Mononuclear cell (primary cell): ENCODE results near the gene SLC7A10. TPM values are rescaled to one million over a fixed set of nuclear protein-coding genes. Genes with fewer than 3 reads are reported as not detected.

Source experiments
- H3K27me3 ChIP-seq: 2 replicates; pipeline ENCODE4 v1.6.0; 2011; ENCODE audit warnings: low read length, control low read depth; ENCODE audit not compliant: insufficient read depth
- H3K4me1 ChIP-seq: 2 replicates; pipeline ENCODE4 v1.5.1; 2011; ENCODE audit warnings: mild to moderate bottlenecking, low read length, control low read depth; ENCODE audit not compliant: insufficient read depth
- H3K4me3 ChIP-seq: 2 replicates; pipeline ENCODE4 v1.5.1; 2011; ENCODE audit warnings: mild to moderate bottlenecking, low read length, moderate library complexity
- H3K9me3 ChIP-seq: 2 replicates; pipeline ENCODE4 v1.5.1; 2011; ENCODE audit warnings: low read depth, mild to moderate bottlenecking, control low read depth, low read length
- total RNA-seq: library from RNA; depleted of rRNA; stranded (reverse); fragments of >200 nt; gene quantifications from one replicate; pipeline ENCODE4 v1.2.3, GENCODE V29; 2012

SLC7A10 gene
- total RNA-seq, 1 donor, result not detected

DNA sequence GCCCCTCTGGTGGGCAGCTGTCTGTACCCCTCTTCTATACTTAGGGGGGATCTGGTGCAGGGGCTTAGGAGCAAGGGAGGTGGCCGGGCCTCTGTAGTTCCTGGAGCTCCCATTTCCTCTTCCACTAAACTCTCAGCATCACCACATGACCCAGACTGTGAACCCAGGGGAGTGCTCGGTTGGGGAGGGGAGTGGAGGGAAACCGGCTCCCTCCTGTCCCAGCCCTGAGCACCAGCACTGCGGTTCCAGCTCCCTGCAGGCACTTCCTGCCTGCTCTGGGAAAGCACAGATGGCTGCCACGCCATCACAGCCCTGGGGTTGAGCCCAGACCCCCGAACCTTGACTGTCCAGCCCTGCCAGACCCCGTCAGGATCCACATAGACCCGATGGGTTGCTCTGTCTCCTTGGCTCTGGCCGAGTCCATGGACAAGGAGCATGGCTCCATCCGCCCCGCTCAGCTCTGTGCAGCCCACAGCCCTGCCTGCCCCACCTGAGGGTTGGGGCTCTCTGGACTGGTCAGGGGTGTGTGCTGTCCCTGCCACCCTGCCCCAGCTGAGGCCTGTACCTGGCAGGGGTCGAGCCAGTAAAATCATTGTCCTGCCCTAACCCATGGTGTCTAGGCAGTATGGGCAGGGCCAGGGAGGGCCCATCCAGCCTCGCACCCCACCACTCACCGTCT is 36.0 kb upstream of the SLC7A10 start:
- H3K27me3 ChIP-seq, result no peaks in the 10 kb centered on the region
- H3K9me3 ChIP-seq, result no peaks in the 10 kb centered on the region
- peaks cover 43% of the 10 kb centered on the region for H3K4me1 ChIP-seq
- no peak overlapping the region for H3K4me3 ChIP-seq

GRCh38 chr19:33260628-33261418 is 35.2 kb upstream of the SLC7A10 start:
- Histone ChIP-seq H3K4me1 (peaks cover 42% of the 10 kb centered on the region), H3K9me3 (no peaks in the 10 kb centered on the region), H3K4me3 (no peak overlapping the region), H3K27me3 (no peaks in the 10 kb centered on the region)

DNA sequence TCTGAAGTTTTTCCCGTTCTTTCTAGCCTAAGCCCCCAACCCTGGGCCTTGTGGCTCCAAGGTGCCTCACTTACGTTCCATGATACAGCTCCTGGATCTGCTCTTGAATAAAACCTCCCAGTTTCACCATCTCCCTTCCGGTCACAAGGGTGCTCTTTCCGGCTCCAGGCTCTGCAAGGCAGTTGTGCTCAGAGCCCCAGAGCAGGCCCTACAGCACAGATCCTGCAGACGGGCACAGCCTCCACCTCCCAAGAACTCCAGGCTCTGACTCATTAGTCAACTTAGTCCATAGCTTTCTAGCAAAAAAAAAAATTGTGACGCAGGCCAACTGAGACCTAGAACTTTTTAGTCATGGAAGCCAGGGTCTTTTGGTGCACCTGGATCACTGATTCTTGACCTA is 33.9 kb upstream of the SLC7A10 start:
- Histone ChIP-seq H3K27me3 (no peaks in the 10 kb centered on the region), H3K9me3 (no peaks in the 10 kb centered on the region), H3K4me3 (no peak overlapping the region), H3K4me1 (peaks cover 46% of the 10 kb centered on the region)

GRCh38 chr19:33257828-33258227 is 32.2 kb upstream of the SLC7A10 start:
- no peaks in the 10 kb centered on the region for H3K27me3 ChIP-seq
- H3K9me3 ChIP-seq, result no peaks in the 10 kb centered on the region
- H3K4me1 ChIP-seq, result peaks cover 49% of the 10 kb centered on the region
- H3K4me3 ChIP-seq, result no peak overlapping the region

DNA sequence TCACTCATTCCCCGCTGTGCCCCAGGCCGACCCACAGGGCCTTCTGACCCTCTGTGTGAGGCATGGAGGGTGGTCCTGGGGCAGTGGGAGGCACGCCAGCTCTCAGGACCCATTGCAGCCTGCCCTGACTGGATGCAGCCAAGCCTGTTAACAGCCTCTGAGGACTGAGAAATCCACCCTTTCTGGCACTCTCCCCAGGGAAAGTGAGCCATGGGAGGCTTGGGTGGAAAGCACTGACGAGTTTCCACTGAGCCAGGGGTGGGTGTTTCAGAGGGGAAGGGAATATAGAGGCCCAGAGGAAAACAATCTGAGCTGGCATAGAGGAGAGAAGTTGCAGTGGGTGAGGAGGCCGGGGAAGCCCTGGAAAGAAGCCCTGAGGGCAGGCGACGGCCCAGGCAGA is 30.6 kb upstream of the SLC7A10 start:
- peaks cover 45% of the 10 kb centered on the region for H3K4me1 ChIP-seq
- H3K9me3 ChIP-seq, result no peaks in the 10 kb centered on the region
- H3K27me3 ChIP-seq, result no peaks in the 10 kb centered on the region
- no peak overlapping the region for H3K4me3 ChIP-seq

GRCh38 chr19:33255781-33256180 is 30.1 kb upstream of the SLC7A10 start:
- Histone ChIP-seq H3K4me1 (peaks cover 41% of the 10 kb centered on the region), H3K27me3 (no peaks in the 10 kb centered on the region), H3K4me3 (no peak overlapping the region), H3K9me3 (no peaks in the 10 kb centered on the region)

DNA sequence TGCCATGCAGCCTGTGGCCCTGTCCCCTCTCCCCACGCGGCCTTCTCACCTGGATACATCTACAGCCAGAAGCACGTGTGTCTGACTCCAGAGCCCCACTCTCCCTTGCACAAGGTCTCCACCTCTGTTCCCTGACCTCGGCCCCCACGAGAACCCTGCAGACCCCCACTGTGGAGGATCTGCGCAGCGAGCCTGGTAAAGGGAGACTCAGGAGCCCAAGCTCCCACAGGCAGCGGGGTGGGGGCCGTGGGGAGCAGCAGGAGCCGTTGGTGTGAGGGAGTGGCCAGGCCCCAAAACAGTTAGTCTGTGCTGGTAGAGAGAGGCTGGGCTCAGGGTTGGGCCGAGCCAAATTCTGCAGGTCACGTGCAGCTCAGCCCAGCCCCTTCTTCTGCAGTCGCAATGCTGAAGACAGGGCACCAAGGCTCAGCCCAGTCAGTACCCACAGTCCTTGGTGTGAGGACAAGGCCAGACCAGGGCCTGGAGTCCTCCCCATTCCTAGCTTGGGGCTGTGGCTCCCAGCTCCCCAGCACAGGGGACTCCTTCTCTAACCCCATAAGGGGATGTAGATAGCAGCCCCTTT is 28.7 kb upstream of the SLC7A10 start:
- Histone ChIP-seq H3K4me1 (peaks cover 34% of the 10 kb centered on the region), H3K9me3 (no peaks in the 10 kb centered on the region), H3K4me3 (no peak overlapping the region), H3K27me3 (no peaks in the 10 kb centered on the region)

DNA sequence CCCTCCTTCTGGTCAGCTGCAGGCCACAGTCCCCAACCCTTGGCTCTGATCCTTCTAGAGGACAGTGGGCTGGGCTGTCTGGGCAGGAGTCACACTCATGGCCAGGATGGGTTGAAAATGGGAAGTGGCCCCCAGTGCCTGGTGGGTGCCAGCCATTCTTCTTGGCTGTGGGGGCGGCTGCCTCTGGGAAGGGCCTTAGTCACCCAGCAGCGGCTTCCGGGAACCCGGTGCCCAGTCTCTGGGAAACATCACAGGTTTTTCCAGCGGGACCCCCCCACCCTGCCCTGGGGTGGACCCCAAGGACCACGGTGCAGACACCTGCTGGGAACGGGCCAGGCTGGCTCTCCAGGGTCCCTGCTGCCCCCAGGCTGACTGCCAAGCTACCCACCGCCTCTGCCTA is 27.3 kb upstream of the SLC7A10 start:
- peaks cover 41% of the 10 kb centered on the region for H3K4me1 ChIP-seq

GRCh38 chr19:33252418-33252962 is 26.8 kb upstream of the SLC7A10 start:
- peaks cover 41% of the 10 kb centered on the region for H3K4me1 ChIP-seq
- no peaks in the 10 kb centered on the region for H3K9me3 ChIP-seq
- H3K27me3 ChIP-seq, result no peaks in the 10 kb centered on the region
- no peak overlapping the region for H3K4me3 ChIP-seq

More for the DNA sequence above, 27.3 kb upstream of the SLC7A10 start:
- H3K27me3 ChIP-seq, result no peaks in the 10 kb centered on the region
- no peaks in the 10 kb centered on the region for H3K9me3 ChIP-seq
- H3K4me3 ChIP-seq, result no peak overlapping the region

- Histone ChIP-seq H3K27me3 (no peaks in the 10 kb centered on the region), H3K4me3 (no peak overlapping the region), H3K9me3 (no peaks in the 10 kb centered on the region), H3K4me1 (peaks cover 41% of the 10 kb centered on the region)
Observed at GRCh38 chr19:33251526-33252090, 26.0 kb upstream of the SLC7A10 start.

GRCh38 chr19:33251076-33251475 is 25.4 kb upstream of the SLC7A10 start:
- Histone ChIP-seq H3K4me3 (no peak overlapping the region), H3K9me3 (no peaks in the 10 kb centered on the region), H3K27me3 (no peaks in the 10 kb centered on the region), H3K4me1 (peaks cover 41% of the 10 kb centered on the region)

- no peaks in the 10 kb centered on the region for H3K9me3 ChIP-seq
- H3K27me3 ChIP-seq, result no peaks in the 10 kb centered on the region
- no peak overlapping the region for H3K4me3 ChIP-seq
- H3K4me1 ChIP-seq, result peaks cover 41% of the 10 kb centered on the region
Observed at GRCh38 chr19:33250500-33250899, 24.9 kb upstream of the SLC7A10 start.

DNA sequence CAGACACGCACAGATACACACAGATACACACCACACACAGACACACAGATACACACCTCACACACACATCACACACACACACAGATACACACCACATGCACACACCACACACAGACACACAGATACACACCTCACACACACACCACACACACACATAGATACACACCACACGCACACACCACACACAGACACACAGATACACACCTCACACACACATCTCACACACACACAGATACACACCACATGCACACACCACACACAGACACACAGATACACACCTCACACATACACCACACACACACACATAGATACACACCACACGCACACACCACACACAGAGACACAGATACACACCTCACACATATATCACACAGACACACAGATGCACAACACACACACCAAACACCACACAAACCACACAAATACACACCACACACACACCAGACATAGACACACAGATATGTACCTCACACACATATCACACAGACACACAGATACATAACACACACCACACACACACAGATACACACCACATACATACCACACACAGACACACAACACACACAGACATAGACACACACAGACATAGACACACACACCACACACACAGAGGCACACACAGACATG is 24.2 kb upstream of the SLC7A10 start:
- H3K4me3 ChIP-seq, result no peak overlapping the region

GRCh38 chr19:33248954-33249613 is 23.4 kb upstream of the SLC7A10 start:
- Histone ChIP-seq H3K9me3 (no peaks in the 10 kb centered on the region), H3K27me3 (no peaks in the 10 kb centered on the region), H3K4me3 (no peak overlapping the region), H3K4me1 (peaks cover 32% of the 10 kb centered on the region)

More for the DNA sequence above, 24.2 kb upstream of the SLC7A10 start:
- peaks cover 40% of the 10 kb centered on the region for H3K4me1 ChIP-seq
- no peaks in the 10 kb centered on the region for H3K9me3 ChIP-seq
- H3K27me3 ChIP-seq, result no peaks in the 10 kb centered on the region
